HCT116 (cell line): ENCODE measurements around the gene CR2. TPM values are rescaled to one million over a fixed set of nuclear protein-coding genes. Genes with fewer than 3 reads are reported as not detected.
A peak's percentile ranks its signal among the peaks of the same experiment; 100 is the strongest.
"Not testable (repeated sequence)": the region's sequence is repeated elsewhere in the genome, so short reads cannot be mapped to it uniquely, and the experiment has no call there.

Source experiments
- ATAC-seq: fragments of 200-7000 bp; cut with Tn5 transposase; 2 replicates; pipeline ENCODE4 v1.9.1; 2020; ENCODE audit warnings: mild to moderate bottlenecking, moderate library complexity
- BruUV-seq: library from RNA; stranded (reverse); fragments of 400-500 nt; replicated peaks from 2 replicates; lab custom pipeline; 2021; lab: Mats Ljungman, UMichigan
- CTCF ChIA-PET: fragments of 300-600 bp; sonication (Branson Sonifier 250); formaldehyde crosslinking; loops from one replicate; lab custom pipeline; 2021; ENCODE audit warnings: antibody characterized with exemption; lab: Charles Lee
- POLR2A ChIA-PET: fragments of 300-600, 350-600 bp; sonication (Branson Sonifier 250); formaldehyde crosslinking; loops from one replicate; lab custom pipeline; 2021; ENCODE audit warnings: antibody characterized with exemption; lab: Charles Lee
- RAD21 ChIA-PET, 2 experiments: fragments of 300-600 bp; sonication (Branson Sonifier 250); formaldehyde crosslinking; loops; one replicate each; lab custom pipeline; 2023; ENCODE audit warnings: low total read pairs in 2 of 2; ENCODE audit not compliant: uncharacterized antibody in 2 of 2, unreplicated experiment in 2 of 2, low non-redundant PET in 1 of 2; lab: Charles Lee
- DNase-seq: peaks from one replicate; pipeline ENCODE4 v3.0.0-alpha.2; 2010; ENCODE audit warnings: low read depth, low spot score
- H2AFZ ChIP-seq: fragments of 200-600 bp; shearing (Covaris generic), sonication (generic); 2 replicates; pipeline ENCODE4 v1.6.1; 2017; ENCODE audit warnings: low read depth, mixed run types, mixed read lengths, antibody characterized with exemption, low read length; ENCODE audit not compliant: poor library complexity, severe bottlenecking
- H3K27ac ChIP-seq: 2 replicates; pipeline ENCODE4 v1.5.1; 2012; ENCODE audit warnings: low read depth, low read length
- H3K27me3 ChIP-seq: fragments of 200-600 bp; sonication (generic); 2 replicates; pipeline ENCODE4 v1.6.1; 2016; ENCODE audit warnings: mixed run types, low read length, mixed read lengths; ENCODE audit not compliant: insufficient read depth
- H3K36me3 ChIP-seq, 2 experiments: fragments of 200-500 bp in 1 of 2; fragments of 200-600 bp in 1 of 2; sonication (Bioruptor generic) in 1 of 2; sonication (generic) in 1 of 2; 2 replicates each; pipeline versions ENCODE4 v1.5.1 to v1.6.1; 2014 to 2016; ENCODE audit warnings: low read length in 2 of 2, inconsistent platforms in 1 of 2, mixed read lengths in 1 of 2, mixed run types in 1 of 2; ENCODE audit not compliant: insufficient read depth in 2 of 2, control insufficient read depth in 1 of 2
- H3K4me1 ChIP-seq, 2 experiments: fragments of 200-600 bp in 1 of 2; sonication (generic) in 1 of 2; 2 replicates each; pipeline versions ENCODE4 v1.5.1 to v1.6.1; 2012 to 2017; ENCODE audit warnings: low read length in 2 of 2, inconsistent platforms in 1 of 2, mild to moderate bottlenecking in 1 of 2, mixed read lengths in 1 of 2, mixed run types in 1 of 2, moderate library complexity in 1 of 2; ENCODE audit not compliant: insufficient read depth in 2 of 2, control insufficient read depth in 1 of 2
- H3K4me2 ChIP-seq: fragments of 200-600 bp; sonication (generic); 2 replicates; pipeline ENCODE4 v1.6.1; 2017; ENCODE audit warnings: mixed run types, low read length, mixed read lengths
- H3K4me3 ChIP-seq, 2 experiments: fragments of 200-600 bp in 1 of 2; sonication (generic) in 1 of 2; replicated peaks in 1 of 2; 2 replicates each; pipeline ENCODE4 v1.5.1; 2011 to 2016; ENCODE audit warnings: low read length in 2 of 2, control low read depth in 1 of 2, low read depth in 1 of 2, mild to moderate bottlenecking in 1 of 2, mixed read lengths in 1 of 2, mixed run types in 1 of 2
- H3K79me2 ChIP-seq: fragments of 200-600 bp; sonication (generic); 2 replicates; pipeline ENCODE4 v1.6.1; 2017; ENCODE audit warnings: mild to moderate bottlenecking, mixed run types, low read length, moderate library complexity, mixed read lengths; ENCODE audit not compliant: insufficient read depth
- H3K9ac ChIP-seq: fragments of 200-600 bp; sonication (generic); 2 replicates; pipeline ENCODE4 v1.6.1; 2016; ENCODE audit warnings: low read length, mixed read lengths
- H3K9me2 ChIP-seq: fragments of 200-600 bp; sonication (generic), shearing (Covaris generic); 2 replicates; pipeline ENCODE4 v1.6.1; 2017; ENCODE audit warnings: mixed run types, mild to moderate bottlenecking, moderate library complexity; ENCODE audit not compliant: insufficient read depth
- H3K9me3 ChIP-seq, 2 experiments: fragments of 200-500 bp in 1 of 2; fragments of 200-600 bp in 1 of 2; sonication (Bioruptor generic) in 1 of 2; sonication (generic) in 1 of 2; 2 replicates each; pipeline ENCODE4 v1.6.1; 2014 to 2017; ENCODE audit warnings: low read length in 2 of 2, mixed read lengths in 2 of 2, inconsistent platforms in 1 of 2, low read depth in 1 of 2, mild to moderate bottlenecking in 1 of 2, mixed run types in 1 of 2, moderate library complexity in 1 of 2; ENCODE audit not compliant: control insufficient read depth in 1 of 2, insufficient read depth in 1 of 2
- H4K20me1 ChIP-seq: fragments of 200-600 bp; sonication (generic), shearing (Covaris generic); 2 replicates; pipeline ENCODE4 v1.6.1; 2017; ENCODE audit warnings: mixed run types, mild to moderate bottlenecking, moderate library complexity; ENCODE audit not compliant: insufficient read depth
- intact Hi-C: fragments of 100-400 bp; cut with micrococcal nuclease; formaldehyde crosslinking; loops from 2 replicates; pipeline ENCODE4 v1.10.0; 2022
- total RNA-seq: library from RNA; stranded (reverse); gene quantifications from one replicate; pipeline ENCODE4 v1.2.1, GENCODE V29; 2021; ENCODE audit not compliant: unreplicated experiment

The CR2 gene
- total RNA-seq, 1 experiment from 2014 or later, result 4.0 TPM

- H3K79me2 ChIP-seq, H3K4me2 ChIP-seq, CTCF ChIA-PET, H3K27ac ChIP-seq, BruUV-seq, H3K9me3 ChIP-seq, intact Hi-C loops, H3K4me1 ChIP-seq, H3K36me3 ChIP-seq, H3K27me3 ChIP-seq, RAD21 ChIA-PET, H3K9ac ChIP-seq, DNase-seq, POLR2A ChIA-PET, H3K4me3 ChIP-seq, H3K9me2 ChIP-seq, H2AFZ ChIP-seq, H4K20me1 ChIP-seq: not testable (repeated sequence)
- peak; percentile 91 for ATAC-seq
These were observed 74.3 kb downstream of the CR2 start for GRCh38 chr1:207528401-207528800.

GRCh38 chr1:207536263-207536662, 82.1 kb downstream of the CR2 start:
- CTCF ChIA-PET, H3K9me3 ChIP-seq, H3K4me3 ChIP-seq, H3K79me2 ChIP-seq, POLR2A ChIA-PET, H3K9ac ChIP-seq, H3K27me3 ChIP-seq, RAD21 ChIA-PET, H3K9me2 ChIP-seq, H4K20me1 ChIP-seq, H3K4me2 ChIP-seq, DNase-seq, BruUV-seq, H3K36me3 ChIP-seq, ATAC-seq, H2AFZ ChIP-seq, H3K27ac ChIP-seq, intact Hi-C loops, H3K4me1 ChIP-seq: not testable (repeated sequence)

Other genes starting within 250 kb of the CR2 start
- gene CD55, start 132.7 kb upstream of the CR2 start, total RNA-seq, result 75.4 TPM
- gene CR1, start 41.8 kb downstream of the CR2 start, total RNA-seq, result 0.07 TPM
- 0.15 TPM for gene CR1L, start 190.8 kb downstream of the CR2 start, total RNA-seq